ENCODE results near the gene PTK6.

PTK6 gene

DNA sequence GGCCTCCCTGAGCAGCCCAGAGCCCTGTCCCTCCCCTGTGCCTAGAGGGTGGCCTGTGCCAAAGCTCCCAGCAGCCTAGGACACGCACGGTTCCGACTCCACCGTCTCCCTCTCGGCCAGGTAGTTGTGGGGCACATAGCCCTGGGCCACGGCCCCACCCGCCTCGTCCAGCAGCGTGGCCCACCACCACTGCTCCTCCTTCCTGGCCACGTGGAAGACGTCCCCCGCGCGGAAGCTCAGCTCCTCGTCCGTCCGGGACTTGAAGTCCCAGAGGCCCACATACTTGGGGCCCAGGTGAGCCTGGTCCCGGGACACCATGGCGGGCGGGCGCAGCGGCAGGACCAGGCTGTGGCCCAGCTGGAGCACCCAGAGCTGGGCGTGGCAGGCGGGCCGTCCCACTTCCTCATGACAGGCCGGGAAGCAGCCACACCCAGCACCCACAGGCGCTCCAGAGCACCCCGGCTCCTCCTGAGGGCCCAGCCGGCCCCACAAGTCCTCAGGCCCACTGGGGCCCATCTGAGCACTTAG is at the start of gene PTK6:
PTK6 (minus strand) TSS at position 380 of the 528 bp plus-strand sequence; CDS start at position 318, 62 bp downstream.
- Mint-ChIP-seq H3K27me3 (no peaks in the 10 kb centered on the region), H3K36me3 (ENCODE audit: low read depth) (no peaks in the 10 kb centered on the region), H3K27ac (peak within 1 kb of the TSS; percentile 62), H3K4me1 (peaks cover 10% of the 10 kb centered on the region), H3K9me3 (no peaks in the 10 kb centered on the region), H3K4me3 (peak within 1 kb of the TSS; percentile 67)
- DNase-seq (no peak), ATAC-seq (no peak)

DNA sequence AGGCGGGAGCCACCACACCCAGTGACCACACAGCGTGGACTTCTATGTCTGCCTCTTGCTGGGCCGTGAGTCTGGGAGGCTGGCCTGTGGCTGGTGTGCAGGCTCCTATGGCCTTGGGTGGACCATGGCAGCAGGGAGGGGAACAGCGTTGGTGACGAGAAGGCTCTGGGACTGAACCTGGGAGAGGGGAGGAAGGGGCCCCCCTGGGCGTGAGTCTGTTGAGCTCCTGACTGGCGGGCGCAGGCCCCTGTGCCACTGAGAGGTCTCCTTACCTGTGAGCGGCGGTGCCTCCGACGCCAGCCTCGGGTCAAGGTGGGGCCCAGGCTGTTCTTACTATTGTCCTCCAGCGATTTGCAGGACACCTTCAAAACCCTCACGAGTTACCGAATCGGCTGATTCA is 49.6 kb upstream of the PTK6 start:
- H3K27me3 Mint-ChIP-seq, result no peaks in the 10 kb centered on the region
- peaks cover 11% of the 10 kb centered on the region for H3K36me3 Mint-ChIP-seq (ENCODE audit: low read depth)
- no peak overlapping the region for H3K4me3 Mint-ChIP-seq
- H3K27ac Mint-ChIP-seq, result no peak overlapping the region
- peaks cover 11% of the 10 kb centered on the region for H3K4me1 Mint-ChIP-seq
- DNase-seq, result no peak
- no peak for ATAC-seq
- no peaks in the 10 kb centered on the region for H3K9me3 Mint-ChIP-seq

DNA sequence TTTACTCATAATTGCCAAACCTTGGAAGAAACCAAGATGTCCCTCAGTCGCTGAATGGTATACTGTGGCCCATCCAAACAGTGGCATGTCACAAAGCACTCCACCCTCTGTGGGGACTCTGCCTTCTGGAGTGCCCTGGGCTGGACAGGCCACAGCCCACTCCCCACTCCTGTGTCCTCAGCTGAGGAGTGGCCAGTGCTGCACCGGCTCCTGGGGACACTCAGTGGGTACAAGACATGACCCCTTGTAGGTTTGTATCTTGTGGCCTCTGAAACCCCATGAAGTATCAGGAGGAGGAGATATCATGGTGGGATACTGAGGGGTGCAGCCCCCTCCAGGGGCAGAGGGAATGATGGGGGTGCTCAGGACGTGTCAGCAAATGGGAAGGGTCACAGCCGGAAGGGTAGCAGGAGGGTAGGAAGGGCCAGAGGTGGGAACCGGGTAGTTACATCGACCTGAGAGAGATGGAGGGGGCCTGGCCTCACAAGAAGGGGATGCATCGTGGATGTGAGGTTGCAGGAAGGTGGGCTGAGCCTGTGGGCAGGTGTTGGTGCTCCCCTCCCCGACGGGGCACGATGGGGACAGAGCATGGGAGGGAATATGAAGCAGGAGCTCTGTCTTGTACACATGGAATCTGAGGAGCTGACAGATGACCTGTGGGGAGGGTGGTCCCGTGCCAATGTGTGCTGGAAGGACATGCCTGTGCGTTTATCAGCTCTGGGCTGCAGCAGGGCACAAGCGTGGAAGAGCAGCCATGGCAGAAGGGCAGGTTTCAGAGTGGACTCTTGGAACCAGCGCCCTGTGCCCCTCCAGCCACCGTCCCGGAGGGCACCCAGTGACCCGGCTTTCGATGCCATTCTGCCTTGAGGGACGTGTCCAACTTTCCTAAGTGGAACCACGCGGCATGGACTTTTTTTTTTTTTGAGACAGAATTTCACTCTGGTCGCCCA is 48.7 kb upstream of the PTK6 start:
- ATAC-seq, result no peak
- Mint-ChIP-seq H3K27ac (no peak overlapping the region), H3K4me1 (peaks cover 11% of the 10 kb centered on the region), H3K36me3 (ENCODE audit: low read depth) (peaks cover 8% of the 10 kb centered on the region), H3K4me3 (no peak overlapping the region), H3K27me3 (no peaks in the 10 kb centered on the region), H3K9me3 (no peaks in the 10 kb centered on the region)
- no peak for DNase-seq

DNA sequence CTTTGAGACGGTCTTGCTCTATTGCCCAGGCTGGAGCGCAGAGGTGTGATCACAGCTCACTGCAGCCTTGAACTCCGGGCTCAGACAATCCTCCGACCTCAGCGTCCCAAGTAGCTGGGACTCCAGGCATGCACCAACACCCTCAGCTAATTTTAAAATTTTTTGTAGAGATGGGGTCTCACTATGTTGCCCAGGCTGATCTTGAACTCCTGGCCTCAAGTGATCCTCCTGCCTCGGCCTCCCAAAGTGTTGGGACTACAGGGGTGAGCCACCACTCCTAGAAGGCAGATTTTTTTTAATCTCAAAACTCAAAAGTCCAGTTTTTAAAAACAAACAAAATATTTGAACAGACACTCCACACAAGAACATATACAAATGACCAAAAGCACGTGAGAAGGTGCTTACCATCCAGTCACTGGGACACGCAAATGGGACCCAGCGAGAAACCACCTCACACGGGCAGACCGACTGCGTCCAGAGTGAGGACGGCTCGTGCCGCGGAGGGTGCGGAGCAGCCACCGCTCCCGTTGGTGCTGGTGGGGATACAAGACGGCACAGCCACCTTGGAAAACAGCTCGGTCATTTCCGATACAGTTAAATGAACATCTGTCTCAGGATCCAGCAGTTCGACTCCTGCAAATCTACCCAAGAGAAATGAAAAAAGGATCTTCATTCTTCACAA is 45.3 kb upstream of the PTK6 start:
- no peak for ATAC-seq
- no peak overlapping the region for H3K4me3 Mint-ChIP-seq
- no peak overlapping the region for H3K27ac Mint-ChIP-seq
- peaks cover 5% of the 10 kb centered on the region for H3K4me1 Mint-ChIP-seq
- H3K9me3 Mint-ChIP-seq, result no peaks in the 10 kb centered on the region
- H3K27me3 Mint-ChIP-seq, result peaks cover 6% of the 10 kb centered on the region
- no peak for DNase-seq
- no peaks in the 10 kb centered on the region for H3K36me3 Mint-ChIP-seq (ENCODE audit: low read depth)

DNA sequence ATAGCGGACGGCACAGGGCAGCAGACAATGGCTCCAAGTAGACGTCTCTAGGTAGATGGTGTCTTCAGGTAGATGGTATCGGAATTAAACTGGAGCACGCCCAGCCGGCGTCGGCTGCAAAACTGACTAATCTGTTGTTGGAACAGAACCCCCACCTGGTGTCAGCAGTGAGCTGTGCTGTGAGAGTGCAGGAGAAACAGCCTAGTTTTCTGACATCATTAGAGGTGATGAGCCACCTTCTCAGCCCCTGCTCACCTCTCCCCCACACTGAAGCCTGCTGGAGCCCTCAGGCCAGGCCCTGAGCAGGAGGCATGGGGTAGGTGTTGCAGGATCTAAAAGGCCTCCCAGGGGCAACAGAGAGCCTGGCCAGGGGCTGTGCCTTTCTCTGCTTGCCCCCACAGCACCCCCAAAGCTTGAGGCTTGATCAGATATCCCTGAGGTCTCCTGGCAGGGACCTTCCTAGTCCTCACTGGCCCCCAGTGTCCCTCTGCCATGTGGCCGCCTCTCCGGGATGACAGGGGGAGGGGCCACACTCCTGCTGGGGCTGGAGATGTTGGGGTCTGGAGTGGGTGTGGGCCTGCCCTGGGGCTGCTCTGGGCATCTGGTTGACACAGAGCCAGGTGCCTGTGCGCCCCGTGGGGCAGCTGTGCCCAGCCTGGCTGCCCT is 43.8 kb upstream of the PTK6 start:
- peaks cover 2% of the 10 kb centered on the region for H3K4me1 Mint-ChIP-seq
- DNase-seq (peak; percentile 60), ATAC-seq (peak; percentile 76)
- H3K36me3 Mint-ChIP-seq (ENCODE audit: low read depth), result no peaks in the 10 kb centered on the region
- H3K27me3 Mint-ChIP-seq, result peaks cover 6% of the 10 kb centered on the region
- H3K27ac Mint-ChIP-seq, result no peak overlapping the region
- H3K9me3 Mint-ChIP-seq, result no peaks in the 10 kb centered on the region
- H3K4me3 Mint-ChIP-seq, result no peak overlapping the region

DNA sequence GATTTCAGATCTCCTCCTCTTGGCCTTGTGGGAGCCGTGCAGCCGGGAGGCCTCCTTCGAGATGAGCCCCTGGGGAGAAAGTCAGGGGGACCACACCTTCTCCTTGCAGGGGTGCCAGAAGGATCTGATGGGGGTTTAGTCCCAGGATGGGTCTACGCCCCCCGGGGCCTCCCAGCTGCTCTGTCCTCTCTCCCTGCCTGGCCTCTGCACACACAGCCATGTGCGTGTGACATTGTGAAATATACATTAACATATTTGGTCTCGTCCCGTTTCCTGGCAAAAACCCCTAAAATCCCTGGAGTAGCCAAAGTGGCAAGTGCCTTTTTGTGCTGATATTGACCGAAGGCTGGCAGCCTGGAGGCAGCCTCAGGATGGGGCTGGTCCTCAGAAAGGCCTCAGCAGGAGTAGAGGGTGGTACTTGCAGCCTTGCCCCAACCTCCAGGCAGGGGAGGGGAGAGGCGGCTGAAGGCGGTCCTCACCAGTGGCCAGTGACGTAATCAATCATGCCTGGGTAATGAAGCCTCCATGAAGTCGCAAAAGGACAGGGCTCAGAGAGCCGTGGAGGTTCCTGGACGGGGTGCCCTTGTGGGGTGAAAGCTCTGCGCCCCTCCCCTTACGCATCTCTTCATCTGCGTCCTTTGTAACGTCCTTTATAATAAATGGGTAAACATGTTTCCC is 42.0 kb upstream of the PTK6 start:
- no peak for ATAC-seq
- Mint-ChIP-seq H3K4me1 (peaks cover 2% of the 10 kb centered on the region), H3K9me3 (no peaks in the 10 kb centered on the region)

DNA sequence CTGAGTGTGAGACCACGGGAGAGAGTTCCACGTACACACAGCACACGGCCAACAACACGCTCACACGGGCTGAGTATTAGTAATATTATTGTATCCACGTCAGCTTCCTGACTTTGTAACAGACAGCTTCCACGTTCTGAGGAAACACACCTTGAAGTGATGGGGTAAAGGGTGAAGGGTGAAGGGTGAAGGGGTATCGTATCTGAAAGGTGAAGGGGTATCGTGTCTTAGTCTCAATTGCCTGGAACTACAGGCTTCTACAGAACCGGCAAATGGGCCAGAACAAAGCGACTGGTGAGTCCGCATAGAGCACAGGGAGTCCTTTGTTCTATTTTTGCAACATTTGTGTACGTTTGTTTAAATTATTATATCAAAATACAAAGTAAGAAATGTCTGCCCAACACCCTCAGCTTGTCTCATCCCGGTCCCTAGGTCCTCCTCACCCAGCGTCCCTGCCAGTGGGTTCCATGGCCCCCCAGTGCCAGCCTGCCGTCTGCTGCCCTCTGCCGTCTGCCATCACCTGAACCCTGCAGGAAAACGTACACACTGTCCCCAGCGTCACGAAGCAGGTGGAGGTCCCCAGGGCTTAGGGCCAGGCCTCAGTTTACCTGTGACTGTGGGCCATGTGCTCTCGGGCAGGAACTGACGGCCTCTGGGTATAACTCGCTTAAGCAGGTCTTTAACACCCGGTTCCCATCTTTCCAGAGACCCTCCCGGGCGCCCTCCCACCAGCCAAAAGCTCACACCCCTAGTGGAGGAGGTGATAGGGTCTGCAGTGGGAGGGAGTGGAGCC is 41.2 kb upstream of the PTK6 start:
- ATAC-seq (no peak), DNase-seq (no peak)
- Mint-ChIP-seq H3K27me3 (peaks cover 9% of the 10 kb centered on the region), H3K9me3 (no peaks in the 10 kb centered on the region), H3K27ac (no peak overlapping the region), H3K4me1 (peaks cover 5% of the 10 kb centered on the region), H3K4me3 (no peak overlapping the region), H3K36me3 (ENCODE audit: low read depth) (no peaks in the 10 kb centered on the region)

More for the DNA sequence above, 42.0 kb upstream of the PTK6 start:
- DNase-seq, result no peak
- Mint-ChIP-seq H3K4me3 (no peak overlapping the region), H3K27me3 (peaks cover 9% of the 10 kb centered on the region), H3K27ac (no peak overlapping the region), H3K36me3 (ENCODE audit: low read depth) (no peaks in the 10 kb centered on the region)

DNA sequence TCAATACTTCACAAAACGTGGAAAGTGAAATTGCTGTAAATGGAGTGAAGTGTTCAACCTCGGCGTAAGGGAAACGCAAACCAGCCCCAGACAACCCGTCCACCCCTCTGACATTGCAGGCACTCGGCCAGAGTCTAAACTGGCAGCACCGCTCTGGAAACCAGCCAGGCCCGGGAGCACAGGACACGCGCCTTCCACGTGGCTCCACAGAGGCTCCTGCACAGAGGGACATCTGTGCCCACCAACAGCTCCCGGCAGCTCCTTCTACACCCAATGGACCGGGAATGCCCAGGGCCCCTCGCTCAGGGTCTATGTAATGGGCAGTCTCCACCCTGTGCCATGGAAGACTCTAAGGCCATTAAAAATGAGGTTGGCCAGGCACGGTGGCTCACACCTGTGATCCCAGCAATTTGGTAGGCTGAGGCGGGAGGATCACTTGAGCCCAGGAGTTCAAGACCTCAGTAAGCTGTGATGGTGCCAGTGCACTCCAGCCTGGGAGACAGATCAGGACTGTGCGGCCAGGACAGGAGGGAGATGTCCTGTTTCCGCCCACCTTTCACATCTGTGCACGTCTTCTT is 40.2 kb upstream of the PTK6 start:
- DNase-seq (no peak), ATAC-seq (no peak)
- peaks cover 9% of the 10 kb centered on the region for H3K27me3 Mint-ChIP-seq
- no peaks in the 10 kb centered on the region for H3K36me3 Mint-ChIP-seq (ENCODE audit: low read depth)
- no peaks in the 10 kb centered on the region for H3K9me3 Mint-ChIP-seq
- H3K27ac Mint-ChIP-seq, result no peak overlapping the region
- H3K4me1 Mint-ChIP-seq, result peaks cover 5% of the 10 kb centered on the region
- H3K4me3 Mint-ChIP-seq, result no peak overlapping the region

DNA sequence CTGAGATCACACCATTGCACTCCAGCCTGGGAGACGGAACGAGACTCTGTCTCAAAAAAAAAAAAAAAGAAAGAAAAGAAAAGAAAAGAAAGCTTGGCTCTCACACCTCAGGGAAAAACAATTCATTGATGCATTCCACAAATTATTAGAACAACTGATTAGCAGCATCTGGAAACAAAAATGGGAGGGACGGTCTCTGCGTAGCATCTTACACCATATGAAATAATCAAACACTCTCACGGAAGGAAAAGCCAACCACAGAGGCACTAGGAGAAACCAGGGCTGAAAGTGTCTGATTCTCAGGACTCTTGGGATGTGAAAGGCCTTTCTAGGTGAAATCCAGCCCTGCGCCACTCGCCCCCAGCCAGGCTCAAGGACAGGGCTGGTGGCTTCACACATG is 39.1 kb upstream of the PTK6 start:
- Mint-ChIP-seq H3K27me3 (peaks cover 9% of the 10 kb centered on the region), H3K4me3 (no peak overlapping the region), H3K36me3 (ENCODE audit: low read depth) (no peaks in the 10 kb centered on the region), H3K27ac (no peak overlapping the region), H3K9me3 (no peaks in the 10 kb centered on the region), H3K4me1 (peaks cover 5% of the 10 kb centered on the region)
- DNase-seq (no peak), ATAC-seq (no peak)

DNA sequence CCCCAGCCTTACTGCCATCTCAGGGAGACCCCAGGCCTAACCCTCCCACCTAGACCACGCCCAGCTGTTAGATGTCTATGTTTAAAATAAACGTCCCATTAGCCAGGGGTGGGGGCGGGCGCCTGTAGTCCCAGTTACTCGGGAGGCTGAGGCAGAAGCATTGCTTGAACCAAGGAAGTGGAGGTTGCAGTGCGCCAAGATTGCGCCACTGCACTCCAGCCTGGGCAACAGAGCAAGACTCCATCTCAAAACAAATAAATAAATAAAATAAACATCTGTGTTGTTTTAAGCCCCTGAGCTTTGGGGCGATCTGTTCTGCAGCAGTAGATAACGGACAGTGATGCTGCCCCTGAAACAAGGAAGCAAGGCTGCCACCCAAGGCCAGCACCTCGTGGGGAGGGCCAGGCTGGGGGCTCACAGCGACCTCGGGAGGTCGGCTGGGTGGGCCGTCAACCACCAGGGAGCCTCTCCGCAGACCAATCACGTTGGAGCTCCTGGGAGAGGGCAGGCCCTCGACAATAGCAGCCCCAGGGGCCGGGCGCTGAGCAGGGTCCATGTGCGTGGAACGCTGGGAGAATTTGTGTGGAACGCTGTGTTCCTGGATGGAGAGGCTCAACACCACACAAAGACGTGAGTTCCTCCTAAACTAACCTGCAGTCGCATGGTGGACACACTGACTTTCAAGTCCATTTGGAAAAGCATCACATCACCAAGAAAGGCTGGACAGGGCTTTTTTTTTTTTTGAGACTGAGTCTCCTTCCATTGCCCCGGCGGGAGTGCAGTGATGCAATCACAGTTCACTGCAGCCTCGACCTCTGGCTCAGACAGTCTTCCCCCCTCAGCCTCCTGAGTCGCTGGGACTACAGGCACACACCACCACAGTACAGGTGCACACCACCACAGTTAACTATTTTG is 37.9 kb upstream of the PTK6 start:
- DNase-seq (no peak), ATAC-seq (no peak)
- Mint-ChIP-seq H3K36me3 (ENCODE audit: low read depth) (no peaks in the 10 kb centered on the region), H3K4me3 (peak overlapping the region; percentile 21), H3K9me3 (no peaks in the 10 kb centered on the region), H3K27ac (no peak overlapping the region), H3K27me3 (peaks cover 9% of the 10 kb centered on the region), H3K4me1 (peaks cover 3% of the 10 kb centered on the region)

DNA sequence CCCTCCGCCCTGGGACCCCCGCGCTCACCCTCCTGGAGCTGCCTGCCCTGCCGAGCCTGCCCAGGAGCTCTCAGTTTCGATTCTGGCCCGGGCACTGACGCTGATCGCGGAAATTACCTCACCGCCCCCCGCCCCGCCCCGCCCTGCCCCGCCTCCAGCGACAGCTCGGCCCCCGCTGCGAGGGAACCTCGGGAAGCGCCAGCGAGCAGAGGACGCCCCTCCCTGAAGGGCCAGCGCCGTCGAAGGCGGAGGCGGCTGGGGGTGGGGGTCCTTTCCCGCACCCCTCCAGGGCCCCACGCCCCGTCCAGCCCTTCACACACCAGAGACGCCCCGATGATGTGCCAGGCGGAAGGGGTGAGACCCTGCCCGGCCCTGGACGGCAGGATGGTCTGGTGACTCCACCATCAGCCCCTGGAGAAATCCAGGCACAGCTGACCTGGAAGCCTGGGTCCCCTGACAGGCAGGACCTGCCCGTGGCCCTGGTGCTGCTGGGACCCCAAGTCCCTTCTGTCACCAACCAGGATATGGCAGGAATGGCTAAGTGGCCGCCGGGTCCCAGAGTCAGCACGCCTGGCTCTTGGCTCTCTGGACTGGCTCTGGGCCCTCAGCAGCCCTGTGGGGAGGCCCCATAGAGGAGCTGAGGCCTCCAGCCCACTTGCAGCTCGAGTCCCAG is 37.1 kb upstream of the PTK6 start, which contains the start of gene HELZ2:
HELZ2 (minus strand) TSS at position 84 of the 673 bp plus-strand sequence. CDS start 1,854 bp downstream, outside the sequence.
- Mint-ChIP-seq H3K9me3 (no peaks in the 10 kb centered on the region), H3K27ac (no peak within 1 kb of the TSS), H3K4me1 (peaks cover 7% of the 10 kb centered on the region), H3K27me3 (peaks cover 8% of the 10 kb centered on the region), H3K4me3 (peak within 1 kb of the TSS; percentile 73), H3K36me3 (ENCODE audit: low read depth) (no peaks in the 10 kb centered on the region)
- DNase-seq (peak; percentile 58), ATAC-seq (peak; percentile 74)

DNA sequence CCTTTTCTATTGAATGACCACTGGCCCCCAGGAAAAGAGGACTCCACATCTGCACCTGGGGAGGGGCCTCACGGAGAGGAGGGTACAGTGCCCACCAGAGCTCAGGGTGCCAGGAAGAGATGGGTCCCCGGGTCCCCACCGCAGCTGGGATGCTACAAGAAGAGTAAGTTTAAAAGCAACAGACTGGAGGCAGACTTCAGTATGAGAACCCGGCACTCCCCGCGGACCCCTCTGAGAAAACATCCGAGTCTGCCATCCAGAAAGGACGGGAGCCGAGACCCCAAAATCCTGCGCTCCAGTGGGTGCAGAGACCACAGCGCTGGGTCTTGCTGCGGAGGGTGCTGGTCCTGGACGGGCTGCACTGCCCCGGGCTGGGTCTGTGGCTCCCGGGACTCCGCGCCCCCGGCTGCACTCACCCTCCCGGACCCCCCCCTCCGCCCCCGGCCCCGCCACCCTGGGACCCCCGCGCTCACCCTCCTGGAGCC is 36.5 kb upstream of the PTK6 start:
- peak; percentile 16 for ATAC-seq
- peak overlapping the region; percentile 73 for H3K4me3 Mint-ChIP-seq
- DNase-seq, result no peak
- no peaks in the 10 kb centered on the region for H3K36me3 Mint-ChIP-seq (ENCODE audit: low read depth)
- H3K4me1 Mint-ChIP-seq, result peaks cover 12% of the 10 kb centered on the region
- H3K27ac Mint-ChIP-seq, result no peak overlapping the region
- H3K9me3 Mint-ChIP-seq, result no peaks in the 10 kb centered on the region
- H3K27me3 Mint-ChIP-seq, result peaks cover 6% of the 10 kb centered on the region

Measured in activated naive CD8-positive, alpha-beta T cell treated with anti-CD3 and anti-CD28 coated beads, Interleukin-2, amount 50 U/mL, for 24 hours (primary cell).